IMR-90 (cell line): ENCODE measurements around the gene CHST6.
A peak's percentile ranks its signal among the peaks of the same experiment; 100 is the strongest.

ENCODE experiments used
- MAFK ChIP-seq: IDR thresholded peaks from 2 replicates; pipeline ENCODE4 v1.6.1; 2012; ENCODE audit warnings: low read depth, low read length, improper control_type of control experiment
- MAZ ChIP-seq: IDR thresholded peaks from 2 replicates; pipeline ENCODE4 v1.6.1; 2012; ENCODE audit warnings: low read depth, mild to moderate bottlenecking, low read length, improper control_type of control experiment, moderate library complexity, borderline replicate concordance
- POLR2A ChIP-seq: IDR thresholded peaks from 2 replicates; pipeline ENCODE4 v1.6.1; 2012; ENCODE audit warnings: mild to moderate bottlenecking, low read depth, low read length
- RFX5 ChIP-seq: IDR thresholded peaks from 2 replicates; pipeline ENCODE4 v1.8.0; 2012; ENCODE audit warnings: low read depth, mild to moderate bottlenecking, low read length, moderate library complexity
- SMC3 ChIP-seq: fragments of 150-350 bp; IDR thresholded peaks from 2 replicates; pipeline ENCODE4 v1.6.1; 2016; ENCODE audit warnings: low read depth, mild to moderate bottlenecking, antibody characterized with exemption, low read length, moderate library complexity
- TF ChIP-seq, protein P1 (sequence below): conservative IDR thresholded peaks from 2 replicates; pipeline ENCODE4 v1.5.1; 2012; ENCODE audit warnings: mild to moderate bottlenecking, low read depth, low read length, improper control_type of control experiment
- TF ChIP-seq, protein P2 (sequence below): fragments of 150-350 bp; IDR thresholded peaks from 2 replicates; pipeline ENCODE4 v1.6.1; 2017; ENCODE audit warnings: mild to moderate bottlenecking, antibody characterized with exemption, low read length, low read depth

DNA sequence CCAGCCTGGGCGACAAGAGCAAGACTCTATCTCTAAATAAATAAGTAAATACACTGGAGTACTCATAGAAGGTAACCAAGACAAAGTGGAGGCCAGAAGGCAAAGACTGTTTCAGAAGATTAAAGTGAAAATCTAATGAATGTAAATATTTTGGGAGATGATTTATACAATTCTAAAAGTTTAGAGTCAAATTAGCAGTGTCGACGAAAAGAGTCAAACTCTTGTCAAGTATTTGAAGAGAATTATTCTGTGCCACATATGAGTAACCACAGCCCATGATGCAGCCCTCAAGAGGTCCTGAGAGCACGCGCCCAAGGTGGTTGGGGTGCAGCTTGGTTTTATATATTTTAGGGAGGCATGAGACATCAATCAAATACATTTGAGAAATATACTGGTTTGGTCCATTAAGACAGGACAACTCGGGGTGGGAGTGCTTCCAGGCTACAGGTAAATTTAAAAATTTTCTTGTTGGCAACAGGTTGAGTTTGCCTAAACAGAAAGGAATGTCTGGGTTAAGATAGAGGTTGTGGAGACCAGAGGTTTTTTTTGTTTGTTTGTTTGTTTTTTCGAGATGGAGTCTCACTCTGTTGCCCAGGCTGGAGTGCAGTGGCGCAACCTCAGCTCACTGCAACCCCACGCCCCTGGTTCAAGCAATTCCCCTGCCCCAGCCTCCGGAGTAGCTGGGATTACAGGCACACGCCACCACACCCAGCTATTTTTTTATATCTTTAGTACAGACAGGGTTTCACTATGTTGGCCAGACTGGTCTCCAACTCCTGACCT lies 65.4 kb downstream of the CHST6 start:
- TF ChIP-seq, protein P1, sequence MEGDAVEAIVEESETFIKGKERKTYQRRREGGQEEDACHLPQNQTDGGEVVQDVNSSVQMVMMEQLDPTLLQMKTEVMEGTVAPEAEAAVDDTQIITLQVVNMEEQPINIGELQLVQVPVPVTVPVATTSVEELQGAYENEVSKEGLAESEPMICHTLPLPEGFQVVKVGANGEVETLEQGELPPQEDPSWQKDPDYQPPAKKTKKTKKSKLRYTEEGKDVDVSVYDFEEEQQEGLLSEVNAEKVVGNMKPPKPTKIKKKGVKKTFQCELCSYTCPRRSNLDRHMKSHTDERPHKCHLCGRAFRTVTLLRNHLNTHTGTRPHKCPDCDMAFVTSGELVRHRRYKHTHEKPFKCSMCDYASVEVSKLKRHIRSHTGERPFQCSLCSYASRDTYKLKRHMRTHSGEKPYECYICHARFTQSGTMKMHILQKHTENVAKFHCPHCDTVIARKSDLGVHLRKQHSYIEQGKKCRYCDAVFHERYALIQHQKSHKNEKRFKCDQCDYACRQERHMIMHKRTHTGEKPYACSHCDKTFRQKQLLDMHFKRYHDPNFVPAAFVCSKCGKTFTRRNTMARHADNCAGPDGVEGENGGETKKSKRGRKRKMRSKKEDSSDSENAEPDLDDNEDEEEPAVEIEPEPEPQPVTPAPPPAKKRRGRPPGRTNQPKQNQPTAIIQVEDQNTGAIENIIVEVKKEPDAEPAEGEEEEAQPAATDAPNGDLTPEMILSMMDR, result no peak
- no peak for TF ChIP-seq SMC3
- no peak for TF ChIP-seq RFX5
- no peak for TF ChIP-seq MAZ
- no peak for TF ChIP-seq POLR2A
- TF ChIP-seq, protein P2, sequence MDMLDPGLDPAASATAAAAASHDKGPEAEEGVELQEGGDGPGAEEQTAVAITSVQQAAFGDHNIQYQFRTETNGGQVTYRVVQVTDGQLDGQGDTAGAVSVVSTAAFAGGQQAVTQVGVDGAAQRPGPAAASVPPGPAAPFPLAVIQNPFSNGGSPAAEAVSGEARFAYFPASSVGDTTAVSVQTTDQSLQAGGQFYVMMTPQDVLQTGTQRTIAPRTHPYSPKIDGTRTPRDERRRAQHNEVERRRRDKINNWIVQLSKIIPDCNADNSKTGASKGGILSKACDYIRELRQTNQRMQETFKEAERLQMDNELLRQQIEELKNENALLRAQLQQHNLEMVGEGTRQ, result no peak
- TF ChIP-seq MAFK, result 0 out of 2 replicates have a peak, but pooled peaks have one; percentile 18
